Activated B cell treated with CpG ODN at 0.5 μM for 24 hours (primary cell): ENCODE data around the gene HENMT1. TPM values are rescaled to one million over a fixed set of nuclear protein-coding genes. Genes with fewer than 3 reads are reported as not detected.

Source experiments
- ATAC-seq: fragments of 200-7000 bp; cut with Tn5 transposase; one replicate; pipeline ENCODE4 v1.10.0; 2021; ENCODE audit warnings: low read depth, mild to moderate bottlenecking, moderate library complexity
- CTCF ChIA-PET: fragments of 350-600 bp; sonication (Branson Sonifier 250); formaldehyde crosslinking; loops from one replicate; lab custom pipeline; 2021; ENCODE audit warnings: antibody characterized with exemption; lab: Charles Lee
- POLR2A ChIA-PET: fragments of 350-600 bp; sonication (Branson Sonifier 250); formaldehyde crosslinking; loops from one replicate; lab custom pipeline; 2021; ENCODE audit warnings: antibody characterized with exemption; lab: Charles Lee
- DNase-seq: peaks from one replicate; pipeline ENCODE4 v3.0.0; 2022
- H3K27ac Mint-ChIP-seq: one replicate; pipeline ENCODE4 v1.8.0; 2020; ENCODE audit warnings: mixed read lengths
- H3K27me3 Mint-ChIP-seq: one replicate; pipeline ENCODE4 v1.8.0; 2021; ENCODE audit warnings: mixed read lengths
- H3K36me3 Mint-ChIP-seq: one replicate; pipeline ENCODE4 v1.8.0; 2021; ENCODE audit warnings: low read depth, mixed read lengths
- H3K4me1 Mint-ChIP-seq: one replicate; pipeline ENCODE4 v1.8.0; 2021; ENCODE audit warnings: mixed read lengths
- H3K4me3 Mint-ChIP-seq: one replicate; pipeline ENCODE4 v1.8.0; 2020; ENCODE audit warnings: mild to moderate bottlenecking, mixed read lengths
- H3K9me3 Mint-ChIP-seq: one replicate; pipeline ENCODE4 v1.8.0; 2020; ENCODE audit warnings: mixed read lengths
- intact Hi-C: fragments of 100-400 bp; cut with micrococcal nuclease; formaldehyde crosslinking; loops from one replicate; pipeline ENCODE4 v1.15.1; 2024
- total RNA-seq: library from RNA; stranded (reverse); gene quantifications from 2 replicates; pipeline ENCODE4 v1.2.3, GENCODE V29; 2022
- TF ChIP-seq, protein P1 (sequence below): fragments of 200-600 bp; IDR thresholded peaks from one replicate; pipeline ENCODE4 v1.8.0; 2022; ENCODE audit warnings: antibody characterized with exemption, mild to moderate bottlenecking

HENMT1 gene
- total RNA-seq, 1 donor from 2014 or later = 6.1 TPM

DNA sequence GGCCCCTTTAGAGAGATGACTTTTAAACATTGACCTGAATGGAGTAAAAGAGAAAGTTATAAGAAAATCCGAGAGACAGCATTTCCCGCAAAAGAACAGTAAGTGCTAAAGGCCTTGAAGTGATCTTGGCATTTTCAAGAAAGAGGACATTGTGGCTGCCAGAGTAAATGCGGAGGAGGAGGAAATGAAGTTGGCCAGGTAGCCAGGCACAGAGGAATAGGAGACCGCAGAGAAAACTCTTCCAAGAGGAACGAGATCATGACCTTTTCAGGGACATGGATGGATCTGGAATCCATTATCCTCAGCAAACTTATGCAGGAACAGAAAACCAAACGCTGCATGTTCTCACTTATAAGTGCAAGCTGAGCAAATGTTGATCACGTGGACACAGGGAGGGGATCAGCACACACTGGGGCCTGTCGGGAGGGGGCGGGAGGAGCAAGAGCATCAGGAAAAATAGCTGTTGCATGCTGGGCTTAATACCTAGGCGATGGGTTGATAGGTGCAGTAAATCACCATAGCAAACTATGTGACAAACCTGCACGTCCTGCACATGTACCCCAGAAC is 51.3 kb downstream of the HENMT1 start:
- TF ChIP-seq, protein P1, sequence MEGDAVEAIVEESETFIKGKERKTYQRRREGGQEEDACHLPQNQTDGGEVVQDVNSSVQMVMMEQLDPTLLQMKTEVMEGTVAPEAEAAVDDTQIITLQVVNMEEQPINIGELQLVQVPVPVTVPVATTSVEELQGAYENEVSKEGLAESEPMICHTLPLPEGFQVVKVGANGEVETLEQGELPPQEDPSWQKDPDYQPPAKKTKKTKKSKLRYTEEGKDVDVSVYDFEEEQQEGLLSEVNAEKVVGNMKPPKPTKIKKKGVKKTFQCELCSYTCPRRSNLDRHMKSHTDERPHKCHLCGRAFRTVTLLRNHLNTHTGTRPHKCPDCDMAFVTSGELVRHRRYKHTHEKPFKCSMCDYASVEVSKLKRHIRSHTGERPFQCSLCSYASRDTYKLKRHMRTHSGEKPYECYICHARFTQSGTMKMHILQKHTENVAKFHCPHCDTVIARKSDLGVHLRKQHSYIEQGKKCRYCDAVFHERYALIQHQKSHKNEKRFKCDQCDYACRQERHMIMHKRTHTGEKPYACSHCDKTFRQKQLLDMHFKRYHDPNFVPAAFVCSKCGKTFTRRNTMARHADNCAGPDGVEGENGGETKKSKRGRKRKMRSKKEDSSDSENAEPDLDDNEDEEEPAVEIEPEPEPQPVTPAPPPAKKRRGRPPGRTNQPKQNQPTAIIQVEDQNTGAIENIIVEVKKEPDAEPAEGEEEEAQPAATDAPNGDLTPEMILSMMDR = no peak
- intact Hi-C loops = no loop called here

DNA sequence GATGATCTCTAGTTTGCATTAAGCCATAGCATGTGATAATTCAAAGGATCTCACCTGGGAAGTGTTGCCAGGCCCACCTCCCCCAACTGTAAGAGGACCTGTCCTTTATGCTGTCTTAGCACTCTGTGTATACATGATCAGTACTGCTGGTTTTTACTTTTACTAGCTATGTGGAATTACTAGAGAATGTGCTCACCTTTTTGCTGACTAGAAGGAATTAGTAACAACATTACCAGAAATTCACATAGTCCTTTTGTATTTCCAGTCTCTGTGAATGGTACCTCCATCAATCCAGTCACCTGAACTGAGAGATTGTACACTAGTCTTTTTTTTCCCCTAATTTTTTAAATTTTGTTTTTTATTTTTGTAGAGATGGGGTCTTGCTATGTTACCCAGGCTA is 54.4 kb downstream of the HENMT1 start:
- ChIA-PET CTCF (no interaction called here), POLR2A (no interaction called here)
- intact Hi-C loops = no loop called here
- TF ChIP-seq, protein P1 = no peak
- H3K27me3 Mint-ChIP-seq = no peaks in the 10 kb centered on the region
- H3K9me3 Mint-ChIP-seq = no peaks in the 10 kb centered on the region
- ATAC-seq = no peak
- DNase-seq = no peak
- no peak overlapping the region for H3K27ac Mint-ChIP-seq
- no peak overlapping the region for H3K4me3 Mint-ChIP-seq
- H3K4me1 Mint-ChIP-seq = no peaks in the 10 kb centered on the region
- H3K36me3 Mint-ChIP-seq = peaks cover 38% of the 10 kb centered on the region

More for the DNA sequence above, 51.3 kb downstream of the HENMT1 start:
- DNase-seq (no peak), ATAC-seq (no peak)
- no peaks in the 10 kb centered on the region for H3K9me3 Mint-ChIP-seq
- POLR2A ChIA-PET = no interaction called here
- H3K4me3 Mint-ChIP-seq = no peak overlapping the region
- no peak overlapping the region for H3K27ac Mint-ChIP-seq
- CTCF ChIA-PET = no interaction called here
- H3K4me1 Mint-ChIP-seq = no peaks in the 10 kb centered on the region
- H3K27me3 Mint-ChIP-seq = no peaks in the 10 kb centered on the region
- H3K36me3 Mint-ChIP-seq = peaks cover 35% of the 10 kb centered on the region

DNA sequence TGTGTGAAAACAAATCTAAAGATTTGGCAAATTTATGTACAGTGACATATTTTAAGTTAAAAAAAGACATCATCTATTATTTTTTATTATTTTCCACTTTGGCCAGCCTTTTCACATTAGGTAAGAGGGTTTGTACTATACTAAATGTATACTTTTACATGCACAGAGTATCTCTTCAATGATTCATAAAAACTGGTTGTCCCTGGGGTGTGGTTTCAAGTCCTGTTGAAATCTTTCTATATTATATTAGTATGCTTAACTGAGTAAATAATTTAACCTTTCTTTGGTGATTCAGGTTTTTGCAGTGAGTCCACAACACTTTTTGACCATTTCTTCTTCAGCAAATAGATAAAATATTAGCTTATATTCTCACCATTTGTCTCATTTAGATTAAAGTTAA is 55.3 kb downstream of the HENMT1 start:
- no peaks in the 10 kb centered on the region for H3K4me1 Mint-ChIP-seq
- TF ChIP-seq, protein P1 = no peak
- no peaks in the 10 kb centered on the region for H3K9me3 Mint-ChIP-seq
- POLR2A ChIA-PET = no interaction called here
- no peak for ATAC-seq
- CTCF ChIA-PET = no interaction called here
- DNase-seq = no peak
- intact Hi-C loops = no loop called here
- H3K4me3 Mint-ChIP-seq = no peak overlapping the region
- H3K27ac Mint-ChIP-seq = no peak overlapping the region
- peaks cover 37% of the 10 kb centered on the region for H3K36me3 Mint-ChIP-seq
- no peaks in the 10 kb centered on the region for H3K27me3 Mint-ChIP-seq

DNA sequence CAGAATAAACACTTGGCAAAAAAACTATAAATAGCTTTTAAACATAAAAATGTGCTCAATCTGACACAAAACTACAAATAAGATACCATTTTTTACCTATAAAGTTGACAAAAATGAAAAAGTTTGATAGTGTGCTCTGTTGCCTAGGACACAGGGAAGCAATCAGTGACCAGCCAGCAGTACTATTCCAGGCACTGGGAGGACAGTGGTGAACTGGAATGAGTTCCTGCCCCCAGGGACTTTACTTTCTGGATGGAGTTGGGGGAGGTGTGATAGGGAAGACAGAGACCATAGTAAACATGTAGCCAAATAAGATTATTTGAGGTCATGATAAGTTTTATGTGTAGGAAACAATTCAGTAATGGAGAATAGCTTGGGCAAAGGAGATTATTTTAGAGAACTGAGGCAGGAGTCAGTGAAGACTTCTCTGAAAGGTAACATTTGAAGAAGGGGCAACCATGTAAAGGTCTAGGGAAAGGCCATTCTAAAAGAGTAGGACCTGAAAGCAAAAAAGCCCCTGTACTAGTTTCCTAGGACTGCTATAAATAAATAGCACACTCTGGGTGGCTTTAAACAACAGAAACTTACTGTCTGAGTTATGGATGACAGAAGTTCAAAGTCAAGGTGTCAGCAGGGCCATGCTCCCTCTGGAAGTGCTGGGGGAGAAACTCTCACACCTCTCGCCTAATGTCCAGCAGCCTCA is 59.0 kb downstream of the HENMT1 start:
- TF ChIP-seq, protein P1 = no peak
- Mint-ChIP-seq H3K4me3 (no peak overlapping the region), H3K9me3 (no peaks in the 10 kb centered on the region), H3K27ac (no peak overlapping the region), H3K4me1 (no peaks in the 10 kb centered on the region), H3K36me3 (peaks cover 16% of the 10 kb centered on the region), H3K27me3 (no peaks in the 10 kb centered on the region)
- ChIA-PET POLR2A (interaction anchor here (0.6 kb wide), 1 partner anchor 1763 kb away, joined by 15 read pairs; no protein-coding TSS in a partner anchor), CTCF (no interaction called here)
- DNase-seq (no peak), ATAC-seq (no peak)
- intact Hi-C loops = no loop called here

DNA sequence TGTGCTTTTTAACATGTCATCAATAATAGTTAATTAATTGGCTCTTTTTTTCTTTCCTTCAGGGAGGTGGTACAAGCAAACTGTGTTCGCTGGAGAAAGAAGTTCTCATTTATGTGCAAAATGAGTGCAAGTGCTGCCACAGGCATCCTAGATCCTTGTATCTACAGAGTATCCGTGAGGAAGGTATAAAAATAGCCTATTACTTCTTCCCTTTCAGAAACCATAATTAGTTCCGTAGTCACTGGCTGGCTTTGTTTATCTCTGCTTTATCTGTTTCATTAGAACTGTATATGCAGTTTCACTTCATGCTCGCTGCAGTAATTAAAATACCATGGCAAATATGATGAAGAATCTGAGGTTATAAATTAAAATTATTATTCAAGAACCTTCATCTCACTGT is 60.4 kb downstream of the HENMT1 start:
- ATAC-seq (no peak), DNase-seq (no peak)
- no peaks in the 10 kb centered on the region for H3K4me1 Mint-ChIP-seq
- H3K27ac Mint-ChIP-seq = no peak overlapping the region
- no peaks in the 10 kb centered on the region for H3K9me3 Mint-ChIP-seq
- TF ChIP-seq, protein P1 = no peak
- CTCF ChIA-PET = no interaction called here
- intact Hi-C loops = no loop called here
- POLR2A ChIA-PET = no interaction called here
- H3K4me3 Mint-ChIP-seq = no peak overlapping the region
- no peaks in the 10 kb centered on the region for H3K27me3 Mint-ChIP-seq
- H3K36me3 Mint-ChIP-seq = peaks cover 16% of the 10 kb centered on the region
